Posterior cingulate gyrus (tissue), 11 donors: ENCODE data around the gene ZNF710.

Experiments used
- DNase-seq, 10 donors: peaks; one replicate each; pipeline versions ENCODE4 v3.0.0 to v3.0.0-alpha.2; 2020 to 2021; ENCODE audit warnings: mixed read lengths in 3 of 10
- intact Hi-C: fragments of 100-400 bp; cut with DNase I; formaldehyde crosslinking; loops from one replicate; pipeline ENCODE4 v1.15.1; 2023

Gene ZNF710

DNA sequence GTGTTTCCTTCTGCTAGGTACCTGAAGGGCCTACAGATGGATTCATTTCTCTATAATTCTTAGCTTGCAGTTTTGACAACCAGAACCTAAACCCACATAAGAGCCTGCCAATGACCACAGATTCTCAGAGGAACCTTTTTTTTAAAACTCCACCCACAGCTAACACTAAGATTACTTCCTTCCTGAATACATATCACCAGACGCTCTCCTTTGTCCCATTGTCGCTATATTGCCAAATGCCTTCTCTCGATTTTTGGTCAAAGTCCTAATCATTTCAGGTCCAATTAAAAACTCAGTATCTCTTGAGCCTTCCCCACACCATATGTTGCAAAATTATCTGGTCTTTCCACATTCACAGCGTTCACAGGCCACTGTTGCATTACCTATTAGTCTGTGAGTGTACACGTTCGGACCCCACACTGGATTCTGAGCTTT lies 12.4 kb downstream of the ZNF710 start:
- DNase-seq = no peak
- intact Hi-C loops = no loop called here

GRCh38 chr15:90015294-90015693 lies 14.2 kb downstream of the ZNF710 start:
- DNase-seq = peak in 1 of 10 donors; percentile 12
- intact Hi-C loops = no loop called here

DNA sequence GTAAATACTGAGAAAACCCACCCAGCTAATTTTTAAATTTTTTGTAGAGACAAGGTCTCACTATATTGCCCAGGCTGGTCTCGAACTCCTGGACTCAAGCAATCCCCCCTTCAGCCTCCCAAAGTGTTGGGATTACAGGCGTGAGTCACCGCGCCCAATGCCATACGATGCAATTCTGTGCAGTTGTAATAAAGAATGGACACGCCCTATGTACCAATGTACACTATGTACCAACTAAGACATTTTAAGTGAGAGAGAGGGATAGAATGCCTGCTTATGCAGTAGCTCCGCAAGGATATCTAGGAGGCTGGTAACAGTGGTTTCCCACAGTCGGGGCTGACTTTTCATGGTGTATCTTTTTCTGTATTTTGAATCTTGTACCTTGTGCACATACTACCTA lies 14.6 kb downstream of the ZNF710 start:
- no peak for DNase-seq
- intact Hi-C loops = no loop called here

DNA sequence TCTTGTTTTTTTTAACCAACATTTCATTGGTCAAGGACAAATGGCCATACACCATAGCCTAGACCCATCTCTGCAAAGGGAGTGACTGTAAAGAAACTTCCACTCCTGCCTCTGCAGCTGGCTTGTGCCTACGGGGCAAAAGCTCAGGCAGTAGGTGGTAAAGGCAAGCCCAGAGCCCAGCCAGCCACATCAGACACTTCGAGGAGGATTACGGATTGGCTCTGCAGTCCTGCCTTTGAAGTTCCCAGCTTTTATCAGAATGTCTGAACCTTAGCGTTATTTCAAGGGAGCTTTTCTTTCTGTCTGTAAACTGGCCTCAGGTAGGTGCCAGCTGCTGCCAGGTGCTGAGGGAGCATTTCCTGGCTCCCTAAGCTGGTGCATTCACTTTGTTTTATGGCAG lies 15.6 kb downstream of the ZNF710 start:
- intact Hi-C loops = no loop called here
- peak in 1 of 10 donors; percentile 2 for DNase-seq

DNA sequence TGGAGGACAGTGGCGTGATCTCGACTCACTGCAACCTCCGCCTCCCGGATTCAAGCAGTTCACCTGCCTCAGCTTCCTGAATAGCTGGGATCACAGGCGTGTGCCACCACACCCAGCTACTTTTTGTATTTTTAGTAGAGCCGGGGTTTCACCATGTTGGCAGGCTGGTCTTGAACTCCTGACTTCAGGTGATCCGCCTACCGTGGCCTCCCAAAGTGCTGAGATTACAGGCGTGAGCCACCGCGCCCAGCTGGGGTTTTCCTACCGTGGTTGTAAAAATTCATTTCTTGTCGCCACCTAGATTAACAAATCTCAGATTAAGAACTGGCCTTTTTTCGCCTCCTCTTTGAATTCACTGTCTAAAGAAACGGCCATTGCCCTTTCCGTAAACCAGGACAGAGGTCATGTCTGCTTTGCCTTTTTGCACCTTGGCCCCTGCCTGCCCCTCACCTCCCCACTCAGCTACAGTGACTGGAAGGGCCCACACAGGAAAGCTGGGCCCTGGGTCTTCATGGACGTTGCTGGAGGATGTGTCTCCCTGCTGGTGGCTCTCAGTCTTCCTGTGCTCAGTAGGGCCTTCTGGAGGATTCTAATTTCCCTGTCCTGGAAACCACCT lies 17.2 kb downstream of the ZNF710 start:
- DNase-seq = peak in 1 of 10 donors; percentile 26
- intact Hi-C loops = no loop called here

DNA sequence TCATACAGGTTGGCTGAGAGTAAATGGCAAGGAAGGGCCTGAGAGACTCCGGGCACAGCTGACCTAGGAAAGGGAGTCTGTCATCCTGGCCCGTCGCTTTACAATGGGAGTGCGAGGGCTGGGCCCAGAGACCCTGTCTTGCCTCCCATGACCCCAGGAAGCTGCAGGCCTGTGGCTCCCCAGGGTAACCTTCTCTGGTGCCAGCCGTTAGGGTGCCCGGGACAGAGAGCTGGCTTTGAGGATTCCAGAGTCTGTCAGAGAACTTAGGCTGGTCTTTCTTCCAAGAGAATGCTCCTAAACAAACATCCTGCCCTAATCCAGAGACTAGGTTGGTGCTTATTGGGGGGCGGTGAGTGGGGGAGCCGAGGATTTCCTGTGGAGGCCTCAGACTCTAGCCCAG lies 18.5 kb downstream of the ZNF710 start:
- peak in 1 of 10 donors; percentile 29 for DNase-seq
- intact Hi-C loops = no loop called here

DNA sequence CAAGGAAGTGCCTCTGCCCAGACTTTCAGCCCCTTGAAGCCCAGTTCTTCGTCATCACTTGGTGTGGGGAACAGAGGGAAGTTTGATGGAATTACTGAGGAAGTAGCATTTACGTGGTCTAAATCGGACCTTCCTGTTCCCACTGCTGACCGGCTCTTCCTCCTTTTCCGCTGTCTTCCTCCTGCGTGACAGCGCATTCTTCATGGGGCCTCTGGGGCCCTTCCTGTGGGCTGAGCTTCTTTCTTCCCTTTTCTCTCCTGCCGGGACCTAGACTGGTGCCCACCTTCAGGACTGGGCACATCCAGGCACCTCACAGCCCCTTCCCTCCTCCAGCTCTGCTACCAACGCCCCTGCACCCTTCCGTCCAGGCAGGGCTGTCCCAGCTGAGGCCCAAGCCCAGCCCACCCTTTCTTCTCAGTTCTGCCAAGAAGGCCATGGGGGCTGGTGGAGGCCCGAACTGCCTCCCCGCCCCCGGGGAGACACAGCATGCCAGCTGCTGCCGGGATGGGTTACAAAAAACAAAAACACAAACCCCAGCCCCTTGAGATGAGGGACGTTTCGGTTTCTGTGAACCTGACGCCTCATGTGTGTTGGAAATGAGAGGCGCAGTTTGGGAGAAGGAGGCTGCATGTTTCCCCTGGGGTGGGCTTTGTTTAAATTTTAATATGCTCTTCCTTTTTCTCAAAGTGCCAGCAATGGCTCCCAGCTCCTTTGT lies 19.1 kb downstream of the ZNF710 start:
- peak in 1 of 10 donors; percentile 67 for DNase-seq
- intact Hi-C loops = no loop called here

- intact Hi-C loops = no loop called here
- DNase-seq = peak in 1 of 10 donors; percentile 49
Measured at GRCh38 chr15:90020936-90021507, 19.9 kb downstream of the ZNF710 start.

GRCh38 chr15:90022345-90022744 lies 21.2 kb downstream of the ZNF710 start:
- intact Hi-C loops = no loop called here

DNA sequence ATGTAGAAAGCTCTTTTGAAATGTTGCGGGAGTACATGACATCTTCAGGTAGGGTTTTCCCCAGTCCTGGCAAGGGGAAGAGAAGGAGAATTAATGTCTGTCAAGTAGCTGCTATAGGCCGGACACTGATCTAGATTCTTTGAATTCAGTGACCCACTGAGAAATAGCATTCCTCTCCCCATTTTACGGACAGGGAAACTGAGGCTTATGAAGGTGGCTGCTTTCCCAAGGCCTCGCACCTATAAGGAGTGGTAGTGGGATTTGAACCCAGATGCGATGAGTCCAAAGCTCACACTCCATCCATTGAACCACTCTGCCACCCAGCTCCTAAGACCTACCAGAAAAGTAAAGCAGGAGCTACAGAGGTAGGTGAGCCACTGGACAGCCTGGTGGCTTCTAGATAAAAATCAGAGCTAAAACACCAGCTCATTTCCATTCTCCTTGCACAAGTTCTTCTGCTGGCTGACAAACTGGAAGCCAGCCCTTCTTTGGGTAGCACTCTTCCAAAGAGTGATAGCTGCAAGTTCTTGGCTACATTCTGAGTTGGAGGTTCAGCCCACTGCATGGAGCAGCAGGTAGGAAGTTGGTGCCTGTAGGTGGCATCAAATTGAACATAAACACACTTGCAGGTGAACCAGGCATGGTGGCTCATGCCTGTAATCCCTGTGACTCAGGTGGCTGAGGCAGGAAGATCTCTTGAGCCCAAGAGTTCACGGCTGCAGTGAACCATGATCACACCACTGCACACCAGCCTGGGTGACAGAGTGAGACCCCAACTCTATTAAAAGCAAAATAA lies 22.0 kb downstream of the ZNF710 start:
- DNase-seq = peak in 2 of 10 donors; percentile 5 to 41
- intact Hi-C loops = no loop called here

More at GRCh38 chr15:90022345-90022744, 21.2 kb downstream of the ZNF710 start:
- peak in 3 of 10 donors; percentile 2 to 22 (median 5) for DNase-seq

DNA sequence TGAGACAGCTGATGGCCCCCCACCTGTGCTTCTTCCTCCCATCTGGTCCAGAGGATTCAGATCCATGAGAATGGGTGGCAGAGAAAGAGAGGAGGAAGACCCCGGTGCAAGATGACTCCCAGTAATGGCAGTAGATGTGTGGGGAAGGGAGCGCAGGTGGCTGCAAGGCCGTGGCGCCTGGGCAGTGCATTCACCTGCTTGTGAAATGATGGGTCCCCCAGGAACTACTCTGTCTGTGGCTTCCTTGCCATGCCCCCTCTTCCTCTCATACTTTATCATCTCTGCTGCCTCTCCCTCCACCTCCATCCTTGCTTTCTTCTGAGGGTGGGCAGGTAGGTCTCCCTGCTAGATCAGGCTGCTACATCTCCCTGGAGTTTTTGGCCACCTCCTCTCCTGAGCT lies 23.3 kb downstream of the ZNF710 start:
- peak in 1 of 10 donors; percentile 6 for DNase-seq
- intact Hi-C loops = no loop called here

DNA sequence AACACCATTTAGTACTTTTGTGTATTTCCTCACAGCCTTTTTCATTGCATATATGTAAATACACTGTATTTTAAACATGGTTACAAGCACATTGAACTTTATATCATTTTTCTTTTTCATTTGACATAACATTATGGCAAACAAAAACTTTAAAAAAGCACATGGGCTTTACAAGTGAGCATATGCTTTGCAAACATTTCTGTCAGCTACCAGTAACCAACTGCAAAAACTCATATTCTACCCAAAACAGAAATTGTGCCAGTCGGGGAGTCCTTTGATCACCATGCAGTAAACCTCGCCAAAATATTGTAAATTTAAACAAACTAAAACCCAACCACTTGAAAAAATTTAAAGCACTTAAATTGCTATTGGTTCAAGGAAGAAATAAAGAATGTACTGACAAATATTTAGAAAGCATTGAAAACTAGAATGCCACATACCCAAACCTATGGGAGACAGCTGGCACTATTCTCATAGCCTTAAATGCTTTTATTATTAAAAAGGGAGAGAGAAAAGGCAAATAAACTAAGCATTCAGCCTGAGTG lies 24.4 kb downstream of the ZNF710 start:
- DNase-seq = peak in 1 of 10 donors; percentile 2
- intact Hi-C loops = no loop called here

- intact Hi-C loops = no loop called here
- peak in 1 of 10 donors; percentile 1 for DNase-seq
Measured at GRCh38 chr15:90028376-90028944, 27.3 kb downstream of the ZNF710 start.

DNA sequence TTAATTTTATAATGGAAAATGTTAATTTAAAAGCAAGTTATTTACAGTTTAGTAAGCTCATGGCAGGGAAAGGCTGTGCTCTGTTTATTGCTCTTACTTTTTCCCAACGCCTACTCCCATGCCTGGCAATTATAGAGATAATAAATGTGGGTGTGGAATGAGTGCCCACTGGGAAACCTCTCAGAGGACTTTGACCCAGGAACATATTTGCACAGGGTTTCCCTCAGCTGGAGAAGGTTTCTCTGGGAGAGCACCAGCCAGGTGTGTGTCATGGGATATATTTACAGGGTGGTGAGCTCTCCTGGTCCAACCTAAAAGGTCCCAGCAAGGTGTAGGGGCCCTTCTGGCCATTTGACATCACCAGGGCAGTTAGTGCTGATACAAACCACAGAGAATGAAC lies 27.9 kb downstream of the ZNF710 start:
- peak in 1 of 10 donors; percentile 5 for DNase-seq

DNA sequence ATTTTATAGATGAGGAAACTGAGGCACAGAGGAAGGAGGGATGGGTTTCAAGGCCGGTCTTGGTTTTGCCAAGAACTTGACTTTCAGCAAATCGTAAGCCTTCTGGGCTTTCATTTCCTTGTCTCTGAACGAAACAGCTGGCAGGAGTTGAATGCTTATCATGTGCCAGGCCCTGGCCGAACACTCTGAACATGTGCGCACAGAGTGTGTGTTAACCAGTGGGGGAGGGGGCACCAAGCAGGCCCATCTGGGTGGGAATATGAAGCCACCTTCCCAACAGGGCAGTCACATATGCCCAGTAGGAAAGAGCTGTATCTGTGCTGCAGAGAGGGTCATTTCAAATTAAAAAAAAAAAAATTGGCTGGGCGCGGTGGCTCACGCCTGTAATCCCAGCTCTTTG lies 29.3 kb downstream of the ZNF710 start:
- intact Hi-C loops = no loop called here
- peak in 2 of 10 donors; percentile 13 to 53 for DNase-seq

More for the DNA sequence above, 27.9 kb downstream of the ZNF710 start:
- intact Hi-C loops = no loop called here

GRCh38 chr15:90031231-90031791 lies 30.2 kb downstream of the ZNF710 start:
- intact Hi-C loops = no loop called here
- DNase-seq = peak in 3 of 10 donors; percentile 27 to 66 (median 48)

GRCh38 chr15:90033006-90033405 lies 31.9 kb downstream of the ZNF710 start:
- intact Hi-C loops = no loop called here
- DNase-seq = peak in 4 of 10 donors; percentile 5 to 49 (median 15)

- DNase-seq = peak in 4 of 10 donors; percentile 3 to 30 (median 14)
- intact Hi-C loops = no loop called here
Measured at GRCh38 chr15:90033448-90033847, 32.3 kb downstream of the ZNF710 start.

- DNase-seq = peak in 7 of 10 donors; percentile 29 to 91 (median 50)
- intact Hi-C loops = no loop called here
Measured at GRCh38 chr15:90035095-90035839, 34.1 kb downstream of the ZNF710 start.
